BJ (cell line): ENCODE results near the gene VWA3B. TPM values are rescaled to one million over a fixed set of nuclear protein-coding genes. Genes with fewer than 3 reads are reported as not detected.

Source experiments
- CTCF ChIA-PET: fragments of 350-600 bp; formaldehyde crosslinking; extraction: SDS; loops from one replicate; lab custom pipeline; 2021; ENCODE audit warnings: antibody characterized with exemption, inconsistent platforms; lab: Yijun Ruan, JAX
- POLR2A ChIA-PET: fragments of 300-600 bp; sonication (Branson Sonifier 250); formaldehyde crosslinking; extraction: SDS; loops from one replicate; lab custom pipeline; 2021; ENCODE audit warnings: antibody characterized with exemption; lab: Charles Lee
- DNase-seq: peaks from one replicate; pipeline ENCODE4 v3.0.0-alpha.2; 2011; ENCODE audit warnings: low read depth
- H3K27me3 ChIP-seq: 2 replicates; pipeline ENCODE4 v1.6.0; 2011; ENCODE audit warnings: low read length; ENCODE audit not compliant: control insufficient read depth, insufficient read depth
- H3K36me3 ChIP-seq: 2 replicates; pipeline ENCODE4 v1.5.1; 2011; ENCODE audit warnings: low read length; ENCODE audit not compliant: control insufficient read depth, insufficient read depth
- H3K4me3 ChIP-seq: 2 replicates; pipeline ENCODE4 v1.5.1; 2011; ENCODE audit warnings: low read depth, mild to moderate bottlenecking, control low read depth, low read length
- CTCF ChIP-seq: IDR thresholded peaks from 2 replicates; pipeline ENCODE4 v1.5.1; 2011; ENCODE audit warnings: low read depth, mild to moderate bottlenecking, control low read depth, inconsistent platforms, low read length, moderate library complexity; ENCODE audit not compliant: insufficient read depth
- polyA plus RNA-seq: library from polyadenylated mRNA; depleted of rRNA; stranded (reverse); fragments of >200 nt; gene quantifications from 2 replicates; pipeline ENCODE4 v1.2.3, GENCODE V29; 2011

VWA3B gene
- polyA plus RNA-seq, 1 experiment: not detected

GRCh38 chr2:98177286-98177685 lies 90.3 kb downstream of the VWA3B start:
- no peak for DNase-seq
- no peak overlapping the region for H3K4me3 ChIP-seq
- ChIA-PET CTCF (interaction anchor here (0.7 kb wide), 1 partner anchor 477 kb away, joined by 3 read pairs; no protein-coding TSS in a partner anchor), POLR2A (no interaction called here)
- no peak for TF ChIP-seq CTCF
- H3K36me3 ChIP-seq: no peaks in the 10 kb centered on the region
- peaks cover 6% of the 10 kb centered on the region for H3K27me3 ChIP-seq

- Histone ChIP-seq H3K36me3 (no peaks in the 10 kb centered on the region), H3K4me3 (no peak overlapping the region), H3K27me3 (peaks cover 6% of the 10 kb centered on the region)
- DNase-seq: no peak
- CTCF ChIA-PET: interaction anchor here (0.6 kb wide), 1 partner anchor 29 kb away, joined by 3 read pairs; no protein-coding TSS in a partner anchor
- no peak for TF ChIP-seq CTCF
- POLR2A ChIA-PET: no interaction called here
These were observed 91.0 kb downstream of the VWA3B start for GRCh38 chr2:98177986-98178385.

GRCh38 chr2:98180456-98180855 lies 93.5 kb downstream of the VWA3B start:
- DNase-seq: no peak
- CTCF ChIA-PET: no interaction called here
- no peaks in the 10 kb centered on the region for H3K36me3 ChIP-seq
- POLR2A ChIA-PET: no interaction called here
- peaks cover 6% of the 10 kb centered on the region for H3K27me3 ChIP-seq
- TF ChIP-seq CTCF: no peak
- no peak overlapping the region for H3K4me3 ChIP-seq

- Histone ChIP-seq H3K27me3 (peaks cover 2% of the 10 kb centered on the region; the same call in 1 of the 2 replicates), H3K36me3 (no peaks in the 10 kb centered on the region), H3K4me3 (no peak overlapping the region)
- POLR2A ChIA-PET: no interaction called here
- TF ChIP-seq CTCF: no peak
- no peak for DNase-seq
- CTCF ChIA-PET: no interaction called here
These were observed 94.4 kb downstream of the VWA3B start for GRCh38 chr2:98181346-98181745.

GRCh38 chr2:98185801-98186200 lies 98.8 kb downstream of the VWA3B start:
- no peaks in the 10 kb centered on the region for H3K36me3 ChIP-seq
- TF ChIP-seq CTCF: no peak
- DNase-seq: no peak
- H3K27me3 ChIP-seq: peaks cover 2% of the 10 kb centered on the region; the same call in 1 of the 2 replicates
- no peak overlapping the region for H3K4me3 ChIP-seq
- CTCF ChIA-PET: no interaction called here
- POLR2A ChIA-PET: no interaction called here
